Epithelial cell of esophagus (primary cell): ENCODE results near the gene ARHGEF28.

Experiments
- DNase-seq: peaks from one replicate; pipeline ENCODE4 v3.0.0; 2010; ENCODE audit warnings: low read depth
- H3K4me3 ChIP-seq: 2 replicates; pipeline ENCODE4 v1.5.1; 2011; ENCODE audit warnings: mild to moderate bottlenecking, low read length, control low read depth
- TF ChIP-seq, protein P1 (sequence below): IDR thresholded peaks from 2 replicates; pipeline ENCODE4 v1.5.1; 2011; ENCODE audit warnings: low read depth, mild to moderate bottlenecking, low read length, control low read depth, inconsistent platforms; ENCODE audit not compliant: insufficient read depth; ENCODE audit errors: missing control alignments

Gene ARHGEF28

DNA sequence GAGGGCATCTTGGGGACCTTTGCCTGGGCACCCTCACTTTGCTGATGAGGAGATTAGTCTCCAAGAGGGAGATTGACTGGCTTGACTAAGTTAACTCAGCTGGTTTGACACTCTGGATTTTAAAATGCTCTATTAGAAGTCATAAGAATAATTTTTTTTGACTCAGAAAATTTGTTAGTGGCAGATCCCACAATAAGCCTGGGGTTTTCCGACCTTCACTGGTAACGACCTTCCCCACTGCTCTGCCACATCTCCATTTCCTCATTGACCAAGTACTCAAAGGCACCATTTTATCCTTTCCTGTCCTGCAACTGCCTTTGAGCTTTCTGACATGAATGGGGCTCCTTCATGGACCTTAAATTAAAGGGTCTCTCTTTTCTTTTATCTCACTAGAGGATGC lies 67.0 kb downstream of the ARHGEF28 start:
- H3K4me3 ChIP-seq = no peak overlapping the region
- TF ChIP-seq, protein P1, sequence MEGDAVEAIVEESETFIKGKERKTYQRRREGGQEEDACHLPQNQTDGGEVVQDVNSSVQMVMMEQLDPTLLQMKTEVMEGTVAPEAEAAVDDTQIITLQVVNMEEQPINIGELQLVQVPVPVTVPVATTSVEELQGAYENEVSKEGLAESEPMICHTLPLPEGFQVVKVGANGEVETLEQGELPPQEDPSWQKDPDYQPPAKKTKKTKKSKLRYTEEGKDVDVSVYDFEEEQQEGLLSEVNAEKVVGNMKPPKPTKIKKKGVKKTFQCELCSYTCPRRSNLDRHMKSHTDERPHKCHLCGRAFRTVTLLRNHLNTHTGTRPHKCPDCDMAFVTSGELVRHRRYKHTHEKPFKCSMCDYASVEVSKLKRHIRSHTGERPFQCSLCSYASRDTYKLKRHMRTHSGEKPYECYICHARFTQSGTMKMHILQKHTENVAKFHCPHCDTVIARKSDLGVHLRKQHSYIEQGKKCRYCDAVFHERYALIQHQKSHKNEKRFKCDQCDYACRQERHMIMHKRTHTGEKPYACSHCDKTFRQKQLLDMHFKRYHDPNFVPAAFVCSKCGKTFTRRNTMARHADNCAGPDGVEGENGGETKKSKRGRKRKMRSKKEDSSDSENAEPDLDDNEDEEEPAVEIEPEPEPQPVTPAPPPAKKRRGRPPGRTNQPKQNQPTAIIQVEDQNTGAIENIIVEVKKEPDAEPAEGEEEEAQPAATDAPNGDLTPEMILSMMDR = no peak

DNA sequence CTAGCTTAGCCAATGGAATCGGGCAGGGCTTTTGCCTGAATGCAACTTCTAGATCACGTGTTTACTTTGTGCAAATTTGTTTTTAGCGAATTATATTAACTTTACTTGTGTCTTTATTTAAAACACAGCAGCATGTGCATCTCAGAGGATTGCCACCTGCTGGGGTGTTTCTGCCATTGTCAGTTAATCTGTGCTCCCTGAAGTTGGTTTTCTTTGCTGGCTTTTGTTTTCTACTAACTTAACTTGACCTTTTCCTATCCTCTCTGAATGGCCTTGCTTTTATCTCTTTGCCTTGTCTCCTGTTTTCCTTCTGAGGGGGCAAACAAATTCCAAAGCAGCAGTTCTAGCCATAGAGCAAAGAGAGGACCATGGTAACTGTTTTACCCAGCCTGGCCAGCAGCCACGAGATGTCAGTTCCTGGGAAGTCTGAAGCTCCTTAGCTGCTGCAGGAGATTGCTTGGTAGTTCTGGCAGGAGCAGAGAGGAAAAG lies 67.6 kb downstream of the ARHGEF28 start:
- DNase-seq = peak; percentile 44
- no peak overlapping the region for H3K4me3 ChIP-seq

More for the DNA sequence above, 67.0 kb downstream of the ARHGEF28 start:
- DNase-seq = no peak

DNA sequence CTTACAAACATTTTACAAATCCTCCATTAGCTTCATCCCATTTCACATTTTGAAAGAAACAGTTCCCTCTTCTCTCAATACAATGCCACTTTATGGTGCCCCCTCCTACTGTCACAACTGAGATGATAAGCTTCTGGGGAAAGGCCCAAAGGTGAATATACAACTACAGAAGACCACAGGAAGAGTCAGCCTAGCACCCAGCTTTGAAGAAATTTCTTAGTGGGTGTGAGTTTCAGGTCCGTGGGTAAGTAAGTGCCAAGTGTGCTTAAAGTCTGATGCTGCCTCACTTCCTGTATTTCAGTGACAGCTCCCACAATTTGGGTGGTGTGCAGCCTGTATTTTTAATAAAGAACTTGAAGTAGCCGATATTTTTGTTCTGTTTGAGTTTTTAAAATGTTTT lies 68.1 kb downstream of the ARHGEF28 start:
- DNase-seq = no peak
- TF ChIP-seq, protein P1 = no peak
- H3K4me3 ChIP-seq = no peak overlapping the region

More for the DNA sequence above, 67.6 kb downstream of the ARHGEF28 start:
- TF ChIP-seq, protein P1 = peak; percentile 67

DNA sequence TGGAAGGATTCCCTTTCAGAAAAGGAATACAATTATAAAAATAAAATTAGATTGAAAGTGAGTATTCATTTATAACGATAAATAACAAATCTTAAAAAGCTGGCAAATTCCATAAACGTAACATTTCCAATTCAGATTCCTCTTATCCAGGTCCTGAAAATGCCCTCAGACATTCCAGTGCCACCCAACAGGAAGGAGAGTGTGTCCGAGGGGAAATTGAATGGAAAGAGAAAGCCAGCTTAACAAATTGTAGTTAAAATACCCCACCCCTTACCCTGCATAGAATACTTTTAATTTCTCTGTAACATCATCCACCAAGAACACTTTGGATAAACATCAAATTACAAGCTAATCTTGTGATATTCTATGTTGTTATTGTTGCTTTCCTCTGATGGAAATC lies 72.0 kb downstream of the ARHGEF28 start:
- no peak for DNase-seq
- no peak overlapping the region for H3K4me3 ChIP-seq
- TF ChIP-seq, protein P1 = no peak

DNA sequence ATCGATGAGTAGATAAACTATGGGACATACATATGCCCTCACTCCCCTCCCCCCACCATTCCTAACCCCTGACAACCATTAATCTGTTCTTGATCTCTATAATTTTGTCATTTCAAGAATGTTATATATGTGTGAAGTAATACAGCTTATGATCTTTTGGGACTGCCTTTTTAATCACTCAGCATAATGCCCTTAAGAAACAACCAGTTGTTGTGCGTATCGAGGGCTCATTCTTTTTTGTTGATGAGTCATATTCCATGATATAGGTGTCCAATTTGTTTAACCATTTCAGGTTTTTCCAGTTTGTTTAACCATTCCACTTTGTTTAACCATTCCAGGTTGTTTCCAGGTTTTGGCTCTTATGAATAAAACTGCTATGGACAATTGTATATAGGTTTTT lies 75.6 kb downstream of the ARHGEF28 start:
- TF ChIP-seq, protein P1 = no peak
- peak; percentile 94 for DNase-seq
- no peak overlapping the region for H3K4me3 ChIP-seq

DNA sequence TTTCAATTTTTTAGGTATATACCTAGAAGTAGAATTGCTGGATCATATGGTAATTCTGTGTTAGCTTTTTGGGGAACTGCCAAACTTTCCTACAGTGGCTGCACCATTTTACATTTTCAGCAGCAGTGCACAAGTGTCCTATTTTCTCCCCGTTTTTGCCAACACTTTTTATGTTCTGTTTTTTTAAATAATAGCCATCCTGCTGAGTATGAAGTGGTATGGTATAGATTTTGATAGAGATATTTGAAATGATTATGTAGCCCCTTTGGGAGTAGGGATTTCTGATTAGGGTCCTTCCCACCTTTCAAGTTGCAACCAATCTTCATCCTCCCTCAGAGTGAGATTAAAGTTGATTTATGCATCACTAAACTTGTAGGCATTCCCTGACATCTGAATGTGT lies 76.5 kb downstream of the ARHGEF28 start:
- TF ChIP-seq, protein P1 = no peak

DNA sequence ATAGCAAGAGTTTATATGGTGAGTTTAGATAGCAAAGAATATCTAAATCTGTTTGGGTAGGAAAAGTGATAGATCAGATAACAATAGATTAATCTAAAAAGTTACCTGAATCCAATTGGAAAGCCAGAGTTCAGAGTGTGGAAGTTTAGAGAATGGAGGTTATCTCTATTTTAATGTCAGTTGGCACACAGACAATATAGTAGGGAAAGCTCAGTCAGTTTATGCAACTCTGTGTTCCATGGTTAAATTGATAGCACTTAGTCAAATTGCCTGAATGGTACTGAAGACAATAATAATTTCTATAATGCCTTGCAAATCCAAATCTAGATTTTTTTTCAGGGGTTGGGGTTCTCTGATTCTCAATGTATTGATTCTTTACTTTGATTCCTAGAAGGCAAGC lies 77.0 kb downstream of the ARHGEF28 start:
- TF ChIP-seq, protein P1 = no peak
- no peak for DNase-seq
- no peak overlapping the region for H3K4me3 ChIP-seq

More for the DNA sequence above, 76.5 kb downstream of the ARHGEF28 start:
- no peak overlapping the region for H3K4me3 ChIP-seq
- no peak for DNase-seq
